ENCODE measurements around the gene WDR90. TPM values are rescaled to one million over a fixed set of nuclear protein-coding genes. Genes with fewer than 3 reads are reported as not detected.
A peak's percentile ranks its signal among the peaks of the same experiment; 100 is the strongest.

WDR90 gene
- total and polyA plus RNA-seq, 2 experiments from 2014 or later, result 25.9 to 42.2 TPM

DNA sequence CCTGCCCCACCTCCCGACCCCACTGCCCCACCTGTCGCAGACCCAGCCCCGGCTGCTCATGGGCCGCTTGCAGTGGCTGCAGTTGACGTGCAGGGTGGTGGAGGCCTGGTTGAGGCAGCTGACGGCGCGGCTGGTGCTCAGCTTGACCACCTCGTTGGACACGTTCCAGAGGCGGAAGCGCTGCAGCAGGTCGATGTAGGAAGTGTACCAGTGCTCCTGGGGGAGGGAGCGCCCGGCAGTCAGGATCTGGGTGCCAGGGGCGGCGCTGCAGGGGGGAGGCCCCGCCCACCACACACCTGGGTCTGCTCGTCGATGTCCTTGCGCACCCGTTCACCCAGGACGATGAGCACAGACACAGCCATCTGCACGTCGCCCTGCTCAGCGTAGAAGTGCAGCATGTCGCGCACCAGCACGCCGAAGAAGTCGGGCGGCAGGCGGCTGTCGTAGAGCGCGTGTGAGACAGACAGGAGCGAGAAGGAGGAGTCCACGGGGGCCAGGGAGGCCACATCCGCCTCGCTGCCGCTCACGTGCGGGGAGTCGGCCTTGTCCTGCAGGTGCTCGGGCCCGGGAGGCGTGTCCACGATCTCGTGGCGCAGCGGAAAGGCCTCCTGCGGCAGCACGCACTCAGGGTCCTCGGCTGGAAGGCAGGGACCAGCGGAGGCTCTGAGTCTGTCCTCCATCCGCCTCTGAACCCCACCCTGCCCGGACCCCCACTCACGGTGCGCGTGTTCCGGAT, 36.0 kb downstream of the WDR90 start:
- H3K9me3 Mint-ChIP-seq, result no peaks in the 10 kb centered on the region; the same call in 2 of the 3 replicates
- Histone ChIP-seq H3K36me3 (ENCODE audit: insufficient read depth) (no peaks in the 10 kb centered on the region; the same call in 1 of the 2 replicates), H2AFZ (no peak overlapping the region), H3K4me3 (no peak overlapping the region), H3K27ac (ENCODE audit: low read depth) (no peak overlapping the region), H3K27me3 (ENCODE audit: insufficient read depth) (no peaks in the 10 kb centered on the region), H3K4me2 (no peak overlapping the region), H3K9me2 (ENCODE audit: insufficient read depth) (no peaks in the 10 kb centered on the region), H3F3A (replicated peaks; ENCODE audit: low read depth) (peaks cover 24% of the 10 kb centered on the region), H4K20me1 (replicated peaks; ENCODE audit: insufficient read depth) (peaks cover 14% of the 10 kb centered on the region; the same call in 1 of the 2 replicates), H3K79me2 (replicated peaks; ENCODE audit: insufficient read depth) (peaks cover 9% of the 10 kb centered on the region; the same call in 1 of the 2 replicates), H3K4me1 (ENCODE audit: insufficient read depth) (peaks cover 5% of the 10 kb centered on the region; the same call in 1 of the 2 replicates)
- no peak overlapping the region for H3K4me3 Mint-ChIP-seq
- no peak overlapping the region for H3K27ac Mint-ChIP-seq
- H3K36me3 Mint-ChIP-seq (ENCODE audit: low read depth), result peaks cover 34% of the 10 kb centered on the region
- H3K27me3 Mint-ChIP-seq (ENCODE audit: insufficient read depth, low read depth, poor library complexity), result peaks cover 20% of the 10 kb centered on the region
- no peak for TF ChIP-seq STAT1 (IDR thresholded peaks at IDR 0.05; ENCODE audit: unreplicated experiment)
- no peak for TF ChIP-seq NANOG (IDR thresholded peaks at IDR 0.05; ENCODE audit: borderline replicate concordance)
- no peak for TF ChIP-seq EZH2 (IDR thresholded peaks at IDR 0.05; ENCODE audit: low read depth, unreplicated experiment)
- TF ChIP-seq, protein P1, sequence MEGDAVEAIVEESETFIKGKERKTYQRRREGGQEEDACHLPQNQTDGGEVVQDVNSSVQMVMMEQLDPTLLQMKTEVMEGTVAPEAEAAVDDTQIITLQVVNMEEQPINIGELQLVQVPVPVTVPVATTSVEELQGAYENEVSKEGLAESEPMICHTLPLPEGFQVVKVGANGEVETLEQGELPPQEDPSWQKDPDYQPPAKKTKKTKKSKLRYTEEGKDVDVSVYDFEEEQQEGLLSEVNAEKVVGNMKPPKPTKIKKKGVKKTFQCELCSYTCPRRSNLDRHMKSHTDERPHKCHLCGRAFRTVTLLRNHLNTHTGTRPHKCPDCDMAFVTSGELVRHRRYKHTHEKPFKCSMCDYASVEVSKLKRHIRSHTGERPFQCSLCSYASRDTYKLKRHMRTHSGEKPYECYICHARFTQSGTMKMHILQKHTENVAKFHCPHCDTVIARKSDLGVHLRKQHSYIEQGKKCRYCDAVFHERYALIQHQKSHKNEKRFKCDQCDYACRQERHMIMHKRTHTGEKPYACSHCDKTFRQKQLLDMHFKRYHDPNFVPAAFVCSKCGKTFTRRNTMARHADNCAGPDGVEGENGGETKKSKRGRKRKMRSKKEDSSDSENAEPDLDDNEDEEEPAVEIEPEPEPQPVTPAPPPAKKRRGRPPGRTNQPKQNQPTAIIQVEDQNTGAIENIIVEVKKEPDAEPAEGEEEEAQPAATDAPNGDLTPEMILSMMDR (conservative IDR thresholded peaks at IDR 0.05; ENCODE audit: low read depth in 2 of 2), result no peak
- no peak for TF ChIP-seq CREB1 (CRISPR knock-in tag; IDR thresholded peaks at IDR 0.05; ENCODE audit: low read depth)
- ATAC-seq, result no peak
- DNase-seq (ENCODE audit: low spot score), result no peak
- H3K4me1 Mint-ChIP-seq, result peaks cover 15% of the 10 kb centered on the region

DNA sequence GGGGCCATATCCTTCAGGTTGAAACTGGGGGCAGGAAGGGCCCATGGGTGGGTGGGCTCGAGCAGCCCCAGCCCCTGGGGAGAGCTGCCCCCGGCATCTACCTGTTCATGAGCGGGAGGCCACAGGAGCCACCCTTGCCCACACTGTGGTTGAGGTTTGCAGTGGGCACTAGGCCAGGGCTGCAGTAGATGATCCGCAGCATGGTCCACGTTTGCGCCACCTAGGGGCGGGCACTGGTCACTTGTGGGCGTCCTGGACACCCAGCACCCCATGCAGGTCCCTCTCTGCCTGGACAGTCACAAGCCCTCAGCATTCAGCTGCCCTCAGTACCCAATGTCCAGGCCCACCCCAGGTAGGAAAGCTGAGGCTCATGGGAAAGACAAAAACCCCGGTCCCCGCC, 36.8 kb downstream of the WDR90 start:
- TF ChIP-seq, protein P1 (conservative IDR thresholded peaks at IDR 0.05; ENCODE audit: low read depth in 2 of 2), result peak; percentile 51 to 76
- no peak for TF ChIP-seq EZH2phosphoT487 (IDR thresholded peaks at IDR 0.05; ENCODE audit: unreplicated experiment)
- H3K36me3 Mint-ChIP-seq (ENCODE audit: low read depth), result peaks cover 33% of the 10 kb centered on the region
- H3K9me3 Mint-ChIP-seq, result no peaks in the 10 kb centered on the region; the same call in 2 of the 3 replicates
- H3K9me2 ChIP-seq (ENCODE audit: insufficient read depth), result no peaks in the 10 kb centered on the region
- no peak overlapping the region for H2AFZ ChIP-seq
- H4K20me1 ChIP-seq (replicated peaks; ENCODE audit: insufficient read depth), result peaks cover 14% of the 10 kb centered on the region; the same call in 1 of the 2 replicates
- no peak overlapping the region for H3K4me3 ChIP-seq
- 0 out of 2 replicates have a peak, but pooled peaks cover 3% of the 10 kb centered on the region for H3K27me3 ChIP-seq (ENCODE audit: insufficient read depth)
- ATAC-seq (peak; percentile 3; the same call in 1 of the 3 replicates), DNase-seq (ENCODE audit: low spot score) (peak; percentile 61)
- peaks cover 5% of the 10 kb centered on the region; the same call in 1 of the 2 replicates for H3K4me1 ChIP-seq (ENCODE audit: insufficient read depth)
- H3K79me2 ChIP-seq (replicated peaks; ENCODE audit: insufficient read depth), result peaks cover 6% of the 10 kb centered on the region; the same call in 1 of the 2 replicates
- H3F3A ChIP-seq (replicated peaks; ENCODE audit: low read depth), result peaks cover 23% of the 10 kb centered on the region
- H3K4me1 Mint-ChIP-seq, result peaks cover 14% of the 10 kb centered on the region
- H3K27me3 Mint-ChIP-seq (ENCODE audit: insufficient read depth, low read depth, poor library complexity), result peaks cover 22% of the 10 kb centered on the region
- H3K36me3 ChIP-seq (ENCODE audit: insufficient read depth), result no peaks in the 10 kb centered on the region; the same call in 1 of the 2 replicates
- peak overlapping the region; percentile 39; the same call in 1 of the 3 replicates for H3K4me3 Mint-ChIP-seq
- no peak overlapping the region for H3K4me2 ChIP-seq
- no peak overlapping the region for H3K27ac ChIP-seq (ENCODE audit: low read depth)
- no peak overlapping the region for H3K27ac Mint-ChIP-seq
